ENCODE measurements around the gene POLR1A.

The POLR1A gene

DNA sequence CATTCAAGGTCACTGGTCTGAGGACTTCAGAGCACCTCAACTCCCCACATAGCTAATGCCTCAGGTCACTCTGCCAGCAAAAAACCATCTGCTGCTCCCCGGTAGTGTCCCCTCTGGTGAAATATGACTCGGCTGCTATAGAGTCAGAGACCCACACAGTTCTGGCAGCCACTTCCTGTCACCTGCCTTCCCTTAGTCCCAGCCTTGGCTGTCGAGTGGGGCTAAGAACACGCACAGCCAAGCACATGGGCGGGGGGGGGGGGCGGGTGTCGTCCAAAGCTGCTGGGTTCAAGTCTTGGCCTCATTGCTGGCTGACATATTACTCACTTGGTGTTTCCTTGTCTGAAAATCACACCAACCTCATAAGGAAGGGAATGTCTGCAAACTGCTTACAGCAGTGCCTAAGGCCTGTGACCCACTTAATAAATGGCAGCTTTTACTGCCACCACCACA is 37.5 kb downstream of the POLR1A start:
- DNase-seq (ENCODE audit: low read depth) = no peak
- H3K4me3 ChIP-seq (ENCODE audit: low read depth, low read length) = no peak overlapping the region

GRCh38 chr2:86066915-86067314 is 38.8 kb downstream of the POLR1A start:
- DNase-seq (ENCODE audit: low read depth) = no peak
- no peak overlapping the region for H3K4me3 ChIP-seq (ENCODE audit: low read depth, low read length)

DNA sequence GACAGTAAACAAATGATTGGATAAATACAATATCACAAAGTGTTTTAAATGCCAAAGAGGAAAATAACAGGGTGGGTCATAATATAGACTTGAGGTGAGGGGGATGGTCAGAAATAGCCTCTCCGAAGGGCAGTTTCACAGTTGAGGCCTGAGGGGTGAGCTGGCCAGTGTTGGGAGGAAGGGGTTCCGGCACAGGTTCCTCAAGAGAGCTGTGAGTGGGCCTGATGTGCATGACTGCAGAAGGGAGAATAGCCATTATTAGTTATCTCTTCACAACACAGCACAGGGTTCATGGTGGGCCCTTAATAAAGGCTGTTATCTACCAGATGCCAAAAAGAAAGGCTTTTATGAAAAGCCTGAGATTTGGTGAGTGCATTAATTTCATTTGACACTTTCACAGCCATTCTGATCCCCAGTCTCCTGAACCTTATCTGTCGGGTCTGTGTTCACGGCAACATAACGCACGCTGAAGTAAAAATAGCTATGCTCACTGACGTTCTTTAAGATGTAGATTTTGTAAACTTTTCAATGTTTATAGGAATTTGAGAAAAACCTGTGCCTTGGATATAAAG is 39.6 kb downstream of the POLR1A start:
- H3K4me3 ChIP-seq (ENCODE audit: low read depth, low read length) = no peak overlapping the region
- no peak for DNase-seq (ENCODE audit: low read depth)

DNA sequence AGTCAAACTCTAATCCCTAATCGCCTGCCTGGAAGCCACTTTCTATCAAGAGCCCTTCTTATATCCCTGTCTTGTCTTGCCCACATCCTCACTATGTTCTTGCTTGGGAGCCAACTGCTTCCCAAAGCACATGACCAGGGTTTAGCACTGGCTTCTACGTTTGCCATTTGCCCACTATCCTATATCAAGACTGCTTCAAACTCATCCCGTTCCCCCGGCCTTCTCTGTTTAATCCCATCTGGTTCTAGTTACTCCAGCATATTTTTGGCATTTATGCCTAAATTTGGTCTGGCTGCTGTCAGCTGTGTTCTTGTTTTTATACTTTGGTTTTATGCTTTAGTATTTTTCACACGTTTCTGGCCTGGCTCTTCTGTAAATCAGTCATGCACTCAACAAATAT is 40.2 kb downstream of the POLR1A start:
- no peak for DNase-seq (ENCODE audit: low read depth)
- no peak overlapping the region for H3K4me3 ChIP-seq (ENCODE audit: low read depth, low read length)

DNA sequence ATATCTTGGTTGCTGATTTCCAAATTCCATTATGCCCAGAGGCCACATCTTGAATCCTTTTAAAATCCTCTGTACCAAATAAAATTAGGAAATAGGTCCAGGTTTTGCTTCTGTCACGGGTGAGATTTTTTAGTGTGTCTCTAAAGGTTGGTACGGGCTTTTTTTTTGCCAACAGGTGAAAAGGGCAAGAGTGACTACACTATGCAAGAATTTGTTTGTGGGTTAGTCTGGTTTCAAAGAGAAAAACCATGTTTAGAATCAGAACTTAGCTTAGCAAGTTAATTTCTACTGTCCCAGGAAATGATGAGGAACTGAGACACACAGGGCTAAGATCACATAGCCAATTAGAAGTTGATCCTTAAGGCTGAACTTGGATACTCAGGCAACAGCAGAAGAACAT is 41.7 kb downstream of the POLR1A start:
- no peak for DNase-seq (ENCODE audit: low read depth)
- H3K4me3 ChIP-seq (ENCODE audit: low read depth, low read length) = no peak overlapping the region

DNA sequence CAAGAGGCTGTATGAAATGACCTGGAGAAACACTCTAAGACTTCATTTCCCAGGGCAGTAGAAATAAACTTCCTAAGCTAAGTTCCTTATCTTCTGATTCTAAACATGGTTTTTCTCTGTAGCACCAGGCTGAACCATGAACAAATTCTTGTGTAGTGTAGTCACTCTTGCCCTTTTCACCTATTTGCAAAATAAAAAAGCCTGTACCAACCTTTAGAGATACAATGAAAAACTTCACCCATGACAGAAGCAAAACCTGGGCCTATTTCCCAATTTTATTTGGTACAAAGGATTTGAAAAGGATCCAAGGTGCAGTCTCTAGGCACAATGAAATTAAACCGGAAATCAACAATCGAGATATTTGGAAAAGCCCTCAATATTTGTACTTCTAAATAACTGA is 43.6 kb downstream of the POLR1A start:
- no peak for DNase-seq (ENCODE audit: low read depth)
- no peak overlapping the region for H3K4me3 ChIP-seq (ENCODE audit: low read depth, low read length)

GRCh38 chr2:86056590-86057331 is 48.9 kb downstream of the POLR1A start:
- no peak for DNase-seq (ENCODE audit: low read depth)
- H3K4me3 ChIP-seq (ENCODE audit: low read depth, low read length) = no peak overlapping the region

GRCh38 chr2:86055314-86055713 is 50.4 kb downstream of the POLR1A start:
- DNase-seq (ENCODE audit: low read depth) = no peak
- H3K4me3 ChIP-seq (ENCODE audit: low read depth, low read length) = no peak overlapping the region

- DNase-seq (ENCODE audit: low read depth) = no peak
- H3K4me3 ChIP-seq (ENCODE audit: low read depth, low read length) = no peak overlapping the region
Measured at GRCh38 chr2:86054535-86055082, 51.1 kb downstream of the POLR1A start.

GRCh38 chr2:86053166-86053565 is 52.5 kb downstream of the POLR1A start:
- H3K4me3 ChIP-seq (ENCODE audit: low read depth, low read length) = no peak overlapping the region
- DNase-seq (ENCODE audit: low read depth) = no peak

DNA sequence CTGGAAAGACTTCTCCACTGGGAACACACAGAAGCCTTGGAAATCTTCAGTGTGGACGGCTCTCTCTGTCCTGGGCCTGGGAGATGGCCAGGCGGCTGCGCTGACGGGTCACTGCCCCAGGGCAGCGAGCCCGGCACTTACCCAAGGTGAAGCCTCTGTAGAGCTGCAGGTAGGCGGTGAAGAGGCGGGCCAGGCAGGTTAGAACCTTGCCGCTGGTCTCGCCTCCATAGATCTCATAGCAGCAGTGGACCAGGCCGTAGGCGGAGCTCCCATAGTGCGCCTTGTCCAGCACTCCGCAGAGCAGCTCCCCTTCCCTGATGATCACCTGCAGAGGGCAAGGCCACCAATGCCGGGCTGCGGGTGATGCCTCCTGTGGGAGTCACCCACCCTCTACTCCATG is 53.0 kb downstream of the POLR1A start:
- no peak for DNase-seq (ENCODE audit: low read depth)
- H3K4me3 ChIP-seq (ENCODE audit: low read depth, low read length) = no peak overlapping the region

GRCh38 chr2:86052265-86052664 is 53.4 kb downstream of the POLR1A start:
- DNase-seq (ENCODE audit: low read depth) = no peak
- no peak overlapping the region for H3K4me3 ChIP-seq (ENCODE audit: low read depth, low read length)

- no peak for DNase-seq (ENCODE audit: low read depth)
- H3K4me3 ChIP-seq (ENCODE audit: low read depth, low read length) = no peak overlapping the region
Measured at GRCh38 chr2:86050301-86050700, 55.4 kb downstream of the POLR1A start.

- no peak overlapping the region for H3K4me3 ChIP-seq (ENCODE audit: low read depth, low read length)
- DNase-seq (ENCODE audit: low read depth) = no peak
Measured at GRCh38 chr2:86049529-86049928, 56.2 kb downstream of the POLR1A start.

DNA sequence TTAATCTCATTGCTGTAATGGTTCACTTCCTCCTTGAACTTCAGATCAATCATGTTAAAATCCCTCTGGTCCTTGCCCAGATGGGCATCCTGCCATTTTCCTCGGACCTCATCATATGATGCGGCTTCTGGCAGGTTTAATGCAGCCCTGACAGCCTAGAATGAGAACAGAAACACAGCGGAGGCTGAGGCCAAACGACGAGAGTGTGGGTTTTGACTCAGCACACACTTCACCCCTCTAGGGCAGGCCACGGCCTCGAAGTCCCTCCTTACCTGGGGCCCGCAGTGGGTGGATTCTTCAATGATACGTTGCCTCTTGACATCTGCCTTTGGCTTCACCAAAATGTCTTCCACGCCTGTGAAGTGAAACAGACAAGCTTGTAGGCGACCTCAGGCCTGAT is 56.8 kb downstream of the POLR1A start:
- DNase-seq (ENCODE audit: low read depth) = no peak
- no peak overlapping the region for H3K4me3 ChIP-seq (ENCODE audit: low read depth, low read length)

- H3K4me3 ChIP-seq (ENCODE audit: low read depth, low read length) = no peak overlapping the region
- DNase-seq (ENCODE audit: low read depth) = no peak
Measured at GRCh38 chr2:86048383-86048701, 57.3 kb downstream of the POLR1A start.

DNA sequence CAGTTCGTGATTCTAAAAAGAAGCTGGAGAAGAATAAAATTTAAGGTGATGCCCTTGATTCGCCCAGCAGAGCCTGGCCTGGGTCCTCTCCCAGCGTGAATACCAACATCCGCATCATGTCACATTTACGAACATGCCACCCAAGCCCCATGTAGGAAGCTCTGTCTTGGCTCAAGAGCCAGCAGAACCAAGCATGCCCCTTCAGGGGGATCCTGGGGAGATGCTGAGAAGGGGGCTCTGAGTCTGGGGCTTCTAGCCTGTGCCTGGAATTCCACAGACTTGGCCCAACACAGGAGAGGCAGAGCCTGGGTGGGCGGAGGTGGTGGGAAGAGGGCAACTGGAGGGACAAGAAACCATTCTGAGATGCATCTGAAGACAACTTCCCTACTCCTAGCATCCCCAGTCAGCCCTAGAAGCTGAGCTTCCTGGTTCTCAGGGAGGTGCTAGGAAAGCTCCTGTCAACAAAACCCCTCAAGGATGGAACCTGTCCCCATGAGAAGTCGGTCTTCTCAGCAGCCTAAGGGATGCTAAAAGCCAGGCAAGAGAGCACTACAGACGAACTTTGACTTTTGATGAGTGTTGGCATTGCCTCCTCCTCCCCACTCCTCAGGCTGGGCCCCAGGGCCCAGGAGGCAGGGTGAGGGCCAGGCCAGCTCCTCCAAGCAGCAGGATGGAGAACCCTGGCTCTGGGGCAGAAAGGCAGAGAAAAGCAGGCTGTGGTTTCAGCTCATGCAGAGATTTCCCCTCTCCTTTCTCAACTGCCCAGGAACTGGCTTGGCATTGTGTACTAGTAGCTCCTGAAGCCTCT is 57.9 kb downstream of the POLR1A start:
- DNase-seq (ENCODE audit: low read depth) = no peak
- no peak overlapping the region for H3K4me3 ChIP-seq (ENCODE audit: low read depth, low read length)

DNA sequence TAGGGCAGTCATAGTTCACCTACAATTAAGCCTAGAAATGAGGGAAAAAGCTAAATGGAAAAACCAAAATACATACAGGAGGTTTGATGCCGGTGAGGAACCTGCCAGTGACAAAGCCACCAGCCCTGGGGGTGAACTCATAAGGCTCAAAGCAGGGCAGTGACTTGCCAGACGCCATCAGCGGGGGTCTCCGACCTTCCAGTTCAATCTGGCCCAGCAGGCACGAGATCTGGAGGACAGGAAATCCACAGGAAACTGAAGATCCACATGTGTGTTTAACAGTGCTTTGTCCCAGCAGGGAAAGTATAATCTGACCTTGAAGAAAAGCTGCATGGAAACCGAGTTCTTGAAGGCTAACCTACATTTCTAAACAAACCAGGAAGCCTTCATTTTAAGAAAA is 60.1 kb downstream of the POLR1A start:
- no peak for DNase-seq (ENCODE audit: low read depth)
- H3K4me3 ChIP-seq (ENCODE audit: low read depth, low read length) = no peak overlapping the region

DNA sequence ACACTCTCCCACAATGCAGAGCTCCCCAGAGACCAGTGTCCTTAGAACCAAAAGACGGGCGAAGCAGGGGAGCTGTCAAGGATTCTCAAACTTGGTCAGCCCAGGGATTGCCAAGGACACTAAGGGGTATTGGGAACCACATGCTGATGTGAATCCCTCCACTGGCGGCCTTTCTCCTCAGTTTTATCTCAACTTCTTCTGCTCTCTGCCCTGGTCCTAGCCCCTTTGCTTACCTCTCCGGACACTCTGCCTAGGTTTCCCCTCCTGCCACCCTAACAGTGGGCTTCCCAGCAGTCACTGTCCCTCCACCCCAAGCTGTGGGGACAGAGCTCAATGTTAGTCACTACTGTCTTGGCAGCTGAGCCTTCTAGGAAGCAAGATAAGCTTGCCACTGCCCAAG is 61.1 kb downstream of the POLR1A start:
- no peak for DNase-seq (ENCODE audit: low read depth)
- no peak overlapping the region for H3K4me3 ChIP-seq (ENCODE audit: low read depth, low read length)

DNA sequence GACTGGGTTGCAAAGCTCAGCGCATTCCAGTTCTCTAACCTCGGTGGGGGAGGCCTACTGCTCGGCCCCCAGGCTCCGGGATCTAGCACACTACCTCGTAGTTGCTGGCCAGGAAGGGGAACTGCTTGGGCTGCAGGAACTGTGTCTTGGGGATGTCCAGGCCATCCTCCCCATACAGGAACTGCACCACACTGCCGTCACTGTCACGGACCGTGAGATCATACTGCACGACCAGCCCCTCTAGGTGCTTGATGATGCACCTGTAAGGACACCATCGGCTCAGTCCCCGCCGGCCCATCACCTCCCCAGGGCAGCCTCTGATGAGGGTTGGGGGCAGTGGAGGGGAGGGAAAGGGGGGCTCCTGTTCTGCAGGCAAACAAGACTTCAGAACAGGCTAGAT is 61.6 kb downstream of the POLR1A start:
- no peak for DNase-seq (ENCODE audit: low read depth)
- no peak overlapping the region for H3K4me3 ChIP-seq (ENCODE audit: low read depth, low read length)

Measured in skeletal muscle cell (primary cell).